ENCODE results near the gene MFF. TPM values are rescaled to one million over a fixed set of nuclear protein-coding genes. Genes with fewer than 3 reads are reported as not detected.

Gene MFF
- total and polyA plus RNA-seq, 2 of the 8 experiments (the other 6 are each of a cell fraction or from before 2014, with no cell fraction given), result 36.2 to 86.8 TPM

- Histone ChIP-seq H3K9ac (replicated peaks in 1 of 4; ENCODE audit: extremely low read depth in 1 of 4, low read depth in 3 of 4, low read length in 3 of 4) (no peak overlapping the region), H2BK120ac (replicated peaks; ENCODE audit: low read depth, low read length) (no peak overlapping the region), H2BK15ac (ENCODE audit: low read length) (no peak overlapping the region), H3K4me1 (replicated peaks in 1 of 4; ENCODE audit: control insufficient read depth in 3 of 4, insufficient read depth in 4 of 4, low read length in 3 of 4) (no peaks in the 10 kb centered on the region; a peak in 1 of 7 replicates), H3K4me2 (ENCODE audit: insufficient read depth in 1 of 2, low read depth in 2 of 2, low read length in 2 of 2) (no peak overlapping the region), H4K20me1 (replicated peaks in 1 of 2; ENCODE audit: control insufficient read depth in 1 of 2, insufficient read depth in 2 of 2, low read length in 2 of 2) (no peaks in the 10 kb centered on the region), H4K8ac (ENCODE audit: extremely low read depth, insufficient read depth, low read length) (no peak overlapping the region), H3K23ac (ENCODE audit: insufficient read length) (no peak overlapping the region), H3K4ac (replicated peaks; ENCODE audit: insufficient read length, low read depth, low read length) (no peak overlapping the region), H2AFZ (ENCODE audit: low read length) (no peak overlapping the region), H3K79me1 (ENCODE audit: low read depth, low read length) (no peaks in the 10 kb centered on the region), H3K18ac (ENCODE audit: extremely low read depth, low read length) (no peak overlapping the region), H3K4me3 (ENCODE audit: extremely low read depth in 1 of 4, insufficient read depth in 2 of 4, low read depth in 3 of 4, low read length in 4 of 4) (no peak overlapping the region), H2AK5ac (ENCODE audit: low read depth, low read length) (no peak overlapping the region), H3K27me3 (replicated peaks in 1 of 4; ENCODE audit: control insufficient read depth in 3 of 4, extremely low read depth in 1 of 4, insufficient read depth in 3 of 4, low read length in 3 of 4) (no peaks in the 10 kb centered on the region), H4K91ac (replicated peaks; ENCODE audit: insufficient read length, low read length) (no peak overlapping the region), H3K9me3 (ENCODE audit: insufficient read depth in 2 of 2, low read depth in 1 of 2, low read length in 1 of 2) (no peaks in the 10 kb centered on the region), H2BK5ac (ENCODE audit: low read depth, low read length) (no peak overlapping the region), H2BK20ac (ENCODE audit: low read length) (no peak overlapping the region), H3K36me3 (ENCODE audit: control insufficient read depth in 2 of 4, insufficient read depth in 4 of 4, low read length in 3 of 4) (no peaks in the 10 kb centered on the region), H2BK12ac (ENCODE audit: low read depth, low read length) (no peak overlapping the region), H3K23me2 (ENCODE audit: low read depth, low read length) (no peaks in the 10 kb centered on the region), H3K56ac (replicated peaks; ENCODE audit: insufficient read length, low read depth, low read length) (no peak overlapping the region), H3K79me2 (ENCODE audit: control insufficient read depth in 1 of 2, insufficient read depth in 2 of 2, low read length in 2 of 2) (no peaks in the 10 kb centered on the region), H3K14ac (ENCODE audit: insufficient read length) (no peak overlapping the region), H3K27ac (ENCODE audit: low read depth, low read length) (no peak overlapping the region), H4K5ac (ENCODE audit: insufficient read length, low read depth, low read length) (no peak overlapping the region)
- DNase-seq (ENCODE audit: low read depth in 1 of 2, low spot score in 2 of 2), result no peak
- ChIA-PET CTCF (ENCODE audit: partially characterized antibody) (interaction anchor here (0.6 to 1.6 kb wide), 6 partner anchors 7 to 357 kb away, joined by 3 to 7 read pairs (median 3); no protein-coding TSS in a partner anchor), POLR2A (ENCODE audit: partially characterized antibody) (no interaction called here)
- FAIRE-seq, result no peak
- WGBS, 2 experiments (ENCODE audit: extremely low coverage in 1 of 2, insufficient coverage in 1 of 2, insufficient read length in 1 of 2, insufficient replicate concordance in 2 of 2, low coverage in 1 of 2, low lambda C conversion rate in 2 of 2, missing lambda C conversion rate in 1 of 2), result 98% methylated on average over 4 of the region's 4 CpGs; no CpG with 5 or more reads in 1 of the 2 experiments
- TF ChIP-seq ATF3 (IDR thresholded peaks at IDR 0.05; ENCODE audit: insufficient read depth, low read depth, low read length) (no peak), EGR1 (IDR thresholded peaks at IDR 0.05; ENCODE audit: borderline replicate concordance, low read depth, low read length) (no peak), TAF7 (optimal IDR thresholded peaks at IDR 0.05; ENCODE audit: borderline replicate concordance, low read depth, low read length) (no peak), BRCA1 (IDR thresholded peaks at IDR 0.05; ENCODE audit: low read depth, low read length) (no peak), NRF1 (IDR thresholded peaks at IDR 0.05; ENCODE audit: low read depth, low read length) (no peak), RAD21 (IDR thresholded peaks at IDR 0.05 in 1 of 2, conservative IDR thresholded peaks at IDR 0.05 in 1 of 2; ENCODE audit: low read depth in 2 of 2, low read length in 2 of 2) (no peak), JUN (IDR thresholded peaks at IDR 0.05; ENCODE audit: low read depth, low read length) (no peak), RFX5 (IDR thresholded peaks at IDR 0.05; ENCODE audit: borderline replicate concordance, low read depth, low read length) (no peak), CHD2 (IDR thresholded peaks at IDR 0.05; ENCODE audit: low read length) (no peak), USF2 (IDR thresholded peaks at IDR 0.05; ENCODE audit: low read length) (no peak)
These were observed 73.9 kb downstream of the MFF start for GRCh38 chr2:227398684-227399670.

All from H1 (cell line).